Peyer's patch (tissue), 4 donors: Measurements from ENCODE around the gene P2RX5.

Source experiments
- POLR2A ChIP-seq, 2 donors: fragments of 450-650 bp; IDR thresholded peaks; one replicate each; pipeline ENCODE4 v1.5.1; 2017; ENCODE audit warnings: antibody characterized with exemption in 2 of 2, mild to moderate bottlenecking in 2 of 2, moderate library complexity in 2 of 2
- TF ChIP-seq, protein P1 (sequence below), 6 experiments: fragments of 450-650 bp in 4 of 6; fragments of 200-600 bp in 2 of 6; sonication (generic) in 1 of 6; IDR thresholded peaks; one replicate each; pipeline ENCODE4 v1.5.1; 2017 to 2019; ENCODE audit warnings: antibody characterized with exemption in 6 of 6, mild to moderate bottlenecking in 3 of 6, moderate library complexity in 1 of 6

DNA sequence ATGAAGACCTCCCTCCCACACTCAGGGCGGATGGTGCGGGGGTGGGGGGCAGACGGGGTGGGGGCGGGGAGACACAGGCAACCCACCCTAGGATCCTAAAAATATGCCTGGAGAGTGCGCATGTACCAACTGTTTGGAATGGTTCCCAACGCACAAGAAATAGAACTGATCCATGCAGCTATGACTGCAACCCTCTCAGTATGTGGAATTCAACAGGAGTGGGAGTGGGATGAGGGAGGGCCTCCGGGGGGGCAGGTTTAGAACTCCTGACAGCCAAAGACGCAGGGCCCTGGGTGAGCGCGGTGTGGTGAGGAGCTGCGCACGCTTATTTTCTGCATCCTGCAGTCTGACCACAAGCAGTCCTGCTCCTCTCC lies 1.1 kb upstream of the P2RX5 start:
- no peak for TF ChIP-seq POLR2A (IDR thresholded peaks at IDR 0.05)
- TF ChIP-seq, protein P1, sequence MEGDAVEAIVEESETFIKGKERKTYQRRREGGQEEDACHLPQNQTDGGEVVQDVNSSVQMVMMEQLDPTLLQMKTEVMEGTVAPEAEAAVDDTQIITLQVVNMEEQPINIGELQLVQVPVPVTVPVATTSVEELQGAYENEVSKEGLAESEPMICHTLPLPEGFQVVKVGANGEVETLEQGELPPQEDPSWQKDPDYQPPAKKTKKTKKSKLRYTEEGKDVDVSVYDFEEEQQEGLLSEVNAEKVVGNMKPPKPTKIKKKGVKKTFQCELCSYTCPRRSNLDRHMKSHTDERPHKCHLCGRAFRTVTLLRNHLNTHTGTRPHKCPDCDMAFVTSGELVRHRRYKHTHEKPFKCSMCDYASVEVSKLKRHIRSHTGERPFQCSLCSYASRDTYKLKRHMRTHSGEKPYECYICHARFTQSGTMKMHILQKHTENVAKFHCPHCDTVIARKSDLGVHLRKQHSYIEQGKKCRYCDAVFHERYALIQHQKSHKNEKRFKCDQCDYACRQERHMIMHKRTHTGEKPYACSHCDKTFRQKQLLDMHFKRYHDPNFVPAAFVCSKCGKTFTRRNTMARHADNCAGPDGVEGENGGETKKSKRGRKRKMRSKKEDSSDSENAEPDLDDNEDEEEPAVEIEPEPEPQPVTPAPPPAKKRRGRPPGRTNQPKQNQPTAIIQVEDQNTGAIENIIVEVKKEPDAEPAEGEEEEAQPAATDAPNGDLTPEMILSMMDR (IDR thresholded peaks at IDR 0.05) = no peak
